Measurements from ENCODE around the gene COLEC12.

Gene COLEC12

GRCh38 chr18:354003-354402, 146.5 kb downstream of the COLEC12 start:
- no peak for DNase-seq
- H3K36me3 ChIP-seq (replicated peaks): no peaks in the 10 kb centered on the region
- no peak overlapping the region for H3K27ac ChIP-seq
- no peak for TF ChIP-seq CTCF (IDR thresholded peaks at IDR 0.05; ENCODE audit: low read depth, low read length, missing control alignments)
- H3K4me3 ChIP-seq (ENCODE audit: low read depth, low read length): no peak overlapping the region
- H3K27me3 ChIP-seq (replicated peaks): no peaks in the 10 kb centered on the region
- in situ Hi-C loops (cut with HindIII; ENCODE audit: low pct_ligation_motif_present, low sequenced_read_pairs): no loop called here

GRCh38 chr18:352438-352837, 148.1 kb downstream of the COLEC12 start:
- Histone ChIP-seq H3K36me3 (replicated peaks) (no peaks in the 10 kb centered on the region), H3K4me3 (ENCODE audit: low read depth, low read length) (no peak overlapping the region), H3K27me3 (replicated peaks) (no peaks in the 10 kb centered on the region), H3K27ac (no peak overlapping the region)
- no peak for DNase-seq
- in situ Hi-C loops (cut with HindIII; ENCODE audit: low pct_ligation_motif_present, low sequenced_read_pairs): no loop called here
- TF ChIP-seq CTCF (IDR thresholded peaks at IDR 0.05; ENCODE audit: low read depth, low read length, missing control alignments): no peak

GRCh38 chr18:350953-351572, 149.4 kb downstream of the COLEC12 start:
- TF ChIP-seq CTCF (IDR thresholded peaks at IDR 0.05; ENCODE audit: low read depth, low read length, missing control alignments): no peak
- in situ Hi-C loops (cut with HindIII; ENCODE audit: low pct_ligation_motif_present, low sequenced_read_pairs): no loop called here
- no peak overlapping the region for H3K4me3 ChIP-seq (ENCODE audit: low read depth, low read length)
- H3K27ac ChIP-seq: no peak overlapping the region
- H3K36me3 ChIP-seq (replicated peaks): no peaks in the 10 kb centered on the region
- DNase-seq: no peak
- H3K27me3 ChIP-seq (replicated peaks): no peaks in the 10 kb centered on the region

DNA sequence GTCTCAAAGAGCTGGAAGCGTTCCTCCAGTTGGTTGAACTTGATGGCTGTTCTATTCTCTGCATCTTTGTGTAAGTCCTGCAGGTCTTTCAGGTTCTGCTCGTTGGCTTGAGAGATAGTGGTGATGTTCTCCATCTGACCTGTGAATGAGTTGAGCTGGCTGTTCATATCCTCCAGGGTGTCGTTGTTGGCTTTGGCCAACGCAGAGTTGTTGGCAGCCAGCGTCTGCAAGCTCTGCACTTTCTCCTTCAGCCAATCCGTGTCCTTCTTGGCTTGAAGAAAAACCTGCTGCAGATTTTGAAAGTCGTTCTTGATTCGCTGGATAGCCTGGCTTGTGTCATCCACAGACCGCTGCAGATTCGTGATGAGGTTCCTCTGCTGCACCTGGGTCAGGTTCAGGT, 153.9 kb downstream of the COLEC12 start:
- H3K27ac ChIP-seq: no peak overlapping the region
- H3K27me3 ChIP-seq (replicated peaks): no peaks in the 10 kb centered on the region
- no peak overlapping the region for H3K4me3 ChIP-seq (ENCODE audit: low read depth, low read length)
- no peak for DNase-seq
- in situ Hi-C loops (cut with HindIII; ENCODE audit: low pct_ligation_motif_present, low sequenced_read_pairs): no loop called here
- no peaks in the 10 kb centered on the region for H3K36me3 ChIP-seq (replicated peaks)
- TF ChIP-seq CTCF (IDR thresholded peaks at IDR 0.05; ENCODE audit: low read depth, low read length, missing control alignments): no peak

- Histone ChIP-seq H3K36me3 (replicated peaks) (no peaks in the 10 kb centered on the region), H3K27me3 (replicated peaks) (peaks cover 9% of the 10 kb centered on the region), H3K27ac (no peak overlapping the region), H3K4me3 (ENCODE audit: low read depth, low read length) (no peak overlapping the region)
- DNase-seq: no peak
- in situ Hi-C loops (cut with HindIII; ENCODE audit: low pct_ligation_motif_present, low sequenced_read_pairs): no loop called here
- no peak for TF ChIP-seq CTCF (IDR thresholded peaks at IDR 0.05; ENCODE audit: low read depth, low read length, missing control alignments)
Measured at GRCh38 chr18:341102-341501, 159.4 kb downstream of the COLEC12 start.

GRCh38 chr18:340044-340443, 160.5 kb downstream of the COLEC12 start:
- in situ Hi-C loops (cut with HindIII; ENCODE audit: low pct_ligation_motif_present, low sequenced_read_pairs): no loop called here
- no peak for TF ChIP-seq CTCF (IDR thresholded peaks at IDR 0.05; ENCODE audit: low read depth, low read length, missing control alignments)
- no peak for DNase-seq
- no peaks in the 10 kb centered on the region for H3K36me3 ChIP-seq (replicated peaks)
- no peak overlapping the region for H3K4me3 ChIP-seq (ENCODE audit: low read depth, low read length)
- H3K27ac ChIP-seq: no peak overlapping the region
- peaks cover 9% of the 10 kb centered on the region for H3K27me3 ChIP-seq (replicated peaks)
